IMR-90 (cell line): ENCODE results near the gene MNT. TPM values are rescaled to one million over a fixed set of nuclear protein-coding genes. Genes with fewer than 3 reads are reported as not detected.

Source experiments
- ATAC-seq: fragments of 200-7000 bp; cut with Tn5 transposase; 2 replicates; pipeline ENCODE4 v1.9.1; 2020; ENCODE audit warnings: low read depth, mild to moderate bottlenecking, moderate library complexity
- BruUV-seq: library from RNA; stranded (reverse); fragments of 400-500 nt; replicated peaks from 2 replicates; lab custom pipeline; 2021; lab: Mats Ljungman, UMichigan
- CTCF ChIA-PET: fragments of 300-600 bp; formaldehyde crosslinking; extraction: SDS; loops from one replicate; lab custom pipeline; 2021; ENCODE audit warnings: antibody characterized with exemption; lab: Yijun Ruan, JAX
- POLR2A ChIA-PET: fragments of 300-600 bp; sonication (Branson Sonifier 250); formaldehyde crosslinking; loops from one replicate; lab custom pipeline; 2022; ENCODE audit warnings: antibody characterized with exemption; ENCODE audit not compliant: unreplicated experiment; lab: Charles Lee
- DNase-seq: peaks from one replicate; pipeline ENCODE4 v3.0.0; 2013
- H2AFZ ChIP-seq: replicated peaks from 2 replicates; pipeline ENCODE3; 2013; ENCODE audit warnings: low read length, mild to moderate bottlenecking; ENCODE audit not compliant: poor library complexity
- H2AK5ac ChIP-seq: 2 replicates; pipeline ENCODE4 v1.6.1; 2013; ENCODE audit warnings: low read depth, low read length, inconsistent platforms
- H2AK9ac ChIP-seq: replicated peaks from 2 replicates; pipeline ENCODE3; 2013; ENCODE audit warnings: mild to moderate bottlenecking, low read depth, low read length, moderate library complexity; ENCODE audit not compliant: poor library complexity
- H2BK120ac ChIP-seq: 2 replicates; pipeline ENCODE4 v1.6.1; 2013; ENCODE audit warnings: low read depth, low read length, inconsistent platforms
- H2BK15ac ChIP-seq: 3 replicates; pipeline ENCODE4 v1.6.1; 2013; ENCODE audit warnings: low read depth, low read length, inconsistent platforms
- H2BK20ac ChIP-seq: 2 replicates; pipeline ENCODE4 v1.6.1; 2013; ENCODE audit warnings: low read depth, mild to moderate bottlenecking, inconsistent platforms, low read length, moderate library complexity
- H2BK5ac ChIP-seq: 2 replicates; pipeline ENCODE4 v1.6.1; 2013; ENCODE audit warnings: mild to moderate bottlenecking, low read depth, low read length, inconsistent platforms; ENCODE audit not compliant: poor library complexity, severe bottlenecking
- H3K14ac ChIP-seq: replicated peaks from 2 replicates; pipeline ENCODE4 v1.6.1; 2013; ENCODE audit warnings: low read depth, low read length, inconsistent platforms
- H3K18ac ChIP-seq: 2 replicates; pipeline ENCODE4 v1.6.1; 2013; ENCODE audit warnings: low read depth, low read length, control low read depth
- H3K23ac ChIP-seq: 2 replicates; pipeline ENCODE4 v1.6.1; 2013; ENCODE audit warnings: low read depth, low read length, inconsistent platforms
- H3K27ac ChIP-seq: 2 replicates; pipeline ENCODE4 v1.5.1; 2013; ENCODE audit warnings: mild to moderate bottlenecking, control low read depth, low read length; ENCODE audit not compliant: insufficient read depth
- H3K27me3 ChIP-seq: 2 replicates; pipeline ENCODE4 v1.6.1; 2013; ENCODE audit warnings: low read length; ENCODE audit not compliant: control insufficient read depth, insufficient read depth
- H3K36me3 ChIP-seq: 2 replicates; pipeline ENCODE4 v1.6.1; 2013; ENCODE audit warnings: low read length, mixed read lengths; ENCODE audit not compliant: control insufficient read depth, insufficient read depth
- H3K4ac ChIP-seq: 2 replicates; pipeline ENCODE4 v1.6.1; 2013; ENCODE audit warnings: low read depth, low read length, inconsistent platforms
- H3K4me1 ChIP-seq: 2 replicates; pipeline ENCODE4 v1.6.1; 2013; ENCODE audit warnings: low read length, mixed read lengths; ENCODE audit not compliant: control insufficient read depth, insufficient read depth
- H3K4me2 ChIP-seq: 2 replicates; pipeline ENCODE4 v1.6.1; 2013; ENCODE audit warnings: low read depth, mild to moderate bottlenecking, control low read depth, low read length, moderate library complexity
- H3K4me3 ChIP-seq: 2 replicates; pipeline ENCODE4 v1.5.1; 2013; ENCODE audit warnings: low read depth, mild to moderate bottlenecking, control low read depth, low read length, moderate library complexity; ENCODE audit not compliant: insufficient read depth
- H3K56ac ChIP-seq: 2 replicates; pipeline ENCODE4 v1.6.1; 2013; ENCODE audit warnings: low read length, inconsistent platforms; ENCODE audit not compliant: insufficient read depth; ENCODE audit errors: extremely low read depth
- H3K79me1 ChIP-seq, 2 experiments: 2 replicates each; pipeline ENCODE4 v1.6.1; 2013; ENCODE audit warnings: low read length in 2 of 2, inconsistent platforms in 1 of 2, low read depth in 1 of 2
- H3K9ac ChIP-seq: 2 replicates; pipeline ENCODE4 v1.6.1; 2013; ENCODE audit warnings: low read depth, low read length, control low read depth
- H3K9me1 ChIP-seq: 2 replicates; pipeline ENCODE4 v1.6.1; 2013; ENCODE audit warnings: low read length, inconsistent platforms; ENCODE audit not compliant: insufficient read depth
- H3K9me3 ChIP-seq: 2 replicates; pipeline ENCODE4 v1.6.1; 2013; ENCODE audit warnings: low read length; ENCODE audit not compliant: control insufficient read depth, insufficient read depth
- H4K20me1 ChIP-seq: 2 replicates; pipeline ENCODE4 v1.6.1; 2013; ENCODE audit warnings: low read length, inconsistent platforms; ENCODE audit not compliant: insufficient read depth
- H4K5ac ChIP-seq: 2 replicates; pipeline ENCODE4 v1.6.1; 2013; ENCODE audit warnings: mild to moderate bottlenecking, low read depth, low read length, control low read depth
- H4K8ac ChIP-seq, 2 experiments: 2 replicates each; pipeline ENCODE4 v1.6.1; 2013; ENCODE audit warnings: low read depth in 2 of 2, low read length in 2 of 2, control low read depth in 1 of 2, inconsistent platforms in 1 of 2
- H4K91ac ChIP-seq: 2 replicates; pipeline ENCODE4 v1.6.1; 2013; ENCODE audit warnings: low read depth, low read length, inconsistent platforms; ENCODE audit not compliant: insufficient read depth
- BHLHE40 ChIP-seq: fragments of 150-350 bp; IDR thresholded peaks from 2 replicates; pipeline ENCODE4 v1.6.1; 2016; ENCODE audit warnings: mild to moderate bottlenecking, low read depth, low read length
- CEBPB ChIP-seq: IDR thresholded peaks from 2 replicates; pipeline ENCODE4 v1.6.1; 2012; ENCODE audit warnings: low read depth, low read length, improper control_type of control experiment
- CHD1 ChIP-seq: IDR thresholded peaks from 2 replicates; pipeline ENCODE4 v1.6.1; 2012; ENCODE audit warnings: low read depth, low read length, improper control_type of control experiment
- FOS ChIP-seq: fragments of 150-350 bp; IDR thresholded peaks from 2 replicates; pipeline ENCODE4 v1.6.1; 2016; ENCODE audit warnings: low read depth, low read length
- MAFK ChIP-seq: IDR thresholded peaks from 2 replicates; pipeline ENCODE4 v1.6.1; 2012; ENCODE audit warnings: low read depth, low read length, improper control_type of control experiment
- MAZ ChIP-seq: IDR thresholded peaks from 2 replicates; pipeline ENCODE4 v1.6.1; 2012; ENCODE audit warnings: low read depth, mild to moderate bottlenecking, low read length, improper control_type of control experiment, moderate library complexity, borderline replicate concordance
- MXI1 ChIP-seq: IDR thresholded peaks from 2 replicates; pipeline ENCODE4 v1.6.1; 2012; ENCODE audit warnings: low read depth, mild to moderate bottlenecking, low read length, moderate library complexity, borderline replicate concordance
- NFE2L2 ChIP-seq: fragments of 150-350 bp; IDR thresholded peaks from 2 replicates; pipeline ENCODE4 v1.6.1; 2016; ENCODE audit warnings: low read depth, mild to moderate bottlenecking, low read length
- POLR2A ChIP-seq: IDR thresholded peaks from 2 replicates; pipeline ENCODE4 v1.6.1; 2012; ENCODE audit warnings: mild to moderate bottlenecking, low read depth, low read length
- RAD21 ChIP-seq: IDR thresholded peaks from 2 replicates; pipeline ENCODE4 v1.6.1; 2012; ENCODE audit warnings: low read length, improper control_type of control experiment
- RCOR1 ChIP-seq: IDR thresholded peaks from 2 replicates; pipeline ENCODE4 v1.6.1; 2012; ENCODE audit warnings: mild to moderate bottlenecking, low read length, improper control_type of control experiment; ENCODE audit not compliant: insufficient replicate concordance
- RFX5 ChIP-seq: IDR thresholded peaks from 2 replicates; pipeline ENCODE4 v1.8.0; 2012; ENCODE audit warnings: low read depth, mild to moderate bottlenecking, low read length, moderate library complexity
- SMC3 ChIP-seq: fragments of 150-350 bp; IDR thresholded peaks from 2 replicates; pipeline ENCODE4 v1.6.1; 2016; ENCODE audit warnings: low read depth, mild to moderate bottlenecking, antibody characterized with exemption, low read length, moderate library complexity
- USF2 ChIP-seq: fragments of 150-350 bp; IDR thresholded peaks from 2 replicates; pipeline ENCODE4 v1.6.1; 2017; ENCODE audit warnings: mild to moderate bottlenecking, antibody characterized with exemption, low read length, low read depth
- WGBS, 2 experiments: methylation state at CpG; one replicate each; pipeline versions ENCODE4 v1.1.5 to v1.1.7; 2013; ENCODE audit warnings: missing lambda C conversion rate in 2 of 2; ENCODE audit not compliant: insufficient read length in 1 of 2; ENCODE audit errors: extremely low coverage in 2 of 2; 5-methylcytosine and 5-hydroxymethylcytosine counted together
- dilution Hi-C: fragments of 300-500 bp; cut with HindIII; formaldehyde crosslinking; loops from one replicate; pipeline ENCODE4 v1.14.3; 2018; ENCODE audit warnings: low sequenced_read_pairs; ENCODE audit not compliant: unreplicated experiment
- in situ Hi-C: fragments of 300-500 bp; cut with MboI; formaldehyde crosslinking; loops from 3 replicates; pipeline ENCODE4 v1.14.3; 2019; ENCODE audit warnings: low sequenced_read_pairs, inconsistent platforms, mixed read lengths
- intact Hi-C: fragments of 100-400 bp; cut with micrococcal nuclease; formaldehyde crosslinking; loops from 2 replicates; pipeline ENCODE4 v1.10.0; 2022
- polyA plus RNA-seq, 3 experiments: library from polyadenylated mRNA; depleted of rRNA; stranded (reverse); fragments of >200 nt; gene quantifications; 2 replicates each; pipeline ENCODE4 v1.2.3, GENCODE V29; 2012; ENCODE audit warnings: low replicate concordance in 1 of 3
- total RNA-seq: library from RNA; depleted of rRNA; stranded (reverse); fragments of >200 nt; gene quantifications from 2 replicates; pipeline ENCODE4 v1.2.3, GENCODE V29; 2012
- TF ChIP-seq, protein P1 (sequence below): conservative IDR thresholded peaks from 2 replicates; pipeline ENCODE4 v1.5.1; 2012; ENCODE audit warnings: mild to moderate bottlenecking, low read depth, low read length, improper control_type of control experiment
- TF ChIP-seq, protein P2 (sequence below): fragments of 150-350 bp; IDR thresholded peaks from 2 replicates; pipeline ENCODE4 v1.6.1; 2016; ENCODE audit warnings: low read depth, mild to moderate bottlenecking, low read length, moderate library complexity, borderline replicate concordance

Gene MNT
- total and polyA plus RNA-seq, 2 of the 4 experiments (the other 2 are of a cell fraction) = 1.4 to 8.3 TPM

DNA sequence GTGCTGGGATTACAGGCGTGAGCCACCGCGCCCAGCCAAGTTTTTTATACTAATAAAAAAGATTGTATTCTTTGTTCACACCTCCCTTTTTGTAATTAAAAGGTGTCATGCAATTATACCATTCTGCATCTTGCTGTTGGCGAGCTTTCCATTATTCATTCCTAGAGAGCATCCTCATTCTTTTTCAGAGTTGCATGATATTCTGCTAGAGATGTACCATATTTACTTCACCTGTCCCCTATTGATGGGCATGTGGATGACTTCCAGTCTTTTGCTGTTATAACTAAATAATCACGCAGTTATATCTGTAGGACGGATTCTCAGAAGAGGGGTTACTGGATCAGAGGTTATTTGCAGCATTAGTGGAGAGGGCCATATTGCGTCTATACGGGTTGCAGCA is 46.5 kb downstream of the MNT start:
- H3K9ac ChIP-seq = no peak overlapping the region
- no peak overlapping the region for H3K4me2 ChIP-seq
- H3K27ac ChIP-seq = no peak overlapping the region
- H2BK20ac ChIP-seq = no peak overlapping the region
- ChIA-PET CTCF (interaction anchor here (0.6 kb wide), 1 partner anchor 96 kb away, joined by 6 read pairs; no protein-coding TSS in a partner anchor), POLR2A (no interaction called here)
- no peak overlapping the region for H2AK9ac ChIP-seq
- H3K14ac ChIP-seq = no peak overlapping the region
- H3K4me3 ChIP-seq = no peak overlapping the region
- no peak overlapping the region for H3K4ac ChIP-seq
- no TSS peak for BruUV-seq
- no peak overlapping the region for H4K8ac ChIP-seq
- H2BK120ac ChIP-seq = no peak overlapping the region
- no peak overlapping the region for H4K5ac ChIP-seq
- TF ChIP-seq RFX5 (no peak), POLR2A (no peak), BHLHE40 (no peak), MAZ (no peak), USF2 (no peak), RAD21 (no peak), CHD1 (no peak), RCOR1 (no peak), SMC3 (no peak), MAFK (no peak), CEBPB (no peak), FOS (no peak), NFE2L2 (no peak), MXI1 (no peak)
- TF ChIP-seq, protein P1, sequence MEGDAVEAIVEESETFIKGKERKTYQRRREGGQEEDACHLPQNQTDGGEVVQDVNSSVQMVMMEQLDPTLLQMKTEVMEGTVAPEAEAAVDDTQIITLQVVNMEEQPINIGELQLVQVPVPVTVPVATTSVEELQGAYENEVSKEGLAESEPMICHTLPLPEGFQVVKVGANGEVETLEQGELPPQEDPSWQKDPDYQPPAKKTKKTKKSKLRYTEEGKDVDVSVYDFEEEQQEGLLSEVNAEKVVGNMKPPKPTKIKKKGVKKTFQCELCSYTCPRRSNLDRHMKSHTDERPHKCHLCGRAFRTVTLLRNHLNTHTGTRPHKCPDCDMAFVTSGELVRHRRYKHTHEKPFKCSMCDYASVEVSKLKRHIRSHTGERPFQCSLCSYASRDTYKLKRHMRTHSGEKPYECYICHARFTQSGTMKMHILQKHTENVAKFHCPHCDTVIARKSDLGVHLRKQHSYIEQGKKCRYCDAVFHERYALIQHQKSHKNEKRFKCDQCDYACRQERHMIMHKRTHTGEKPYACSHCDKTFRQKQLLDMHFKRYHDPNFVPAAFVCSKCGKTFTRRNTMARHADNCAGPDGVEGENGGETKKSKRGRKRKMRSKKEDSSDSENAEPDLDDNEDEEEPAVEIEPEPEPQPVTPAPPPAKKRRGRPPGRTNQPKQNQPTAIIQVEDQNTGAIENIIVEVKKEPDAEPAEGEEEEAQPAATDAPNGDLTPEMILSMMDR = no peak
- TF ChIP-seq, protein P2, sequence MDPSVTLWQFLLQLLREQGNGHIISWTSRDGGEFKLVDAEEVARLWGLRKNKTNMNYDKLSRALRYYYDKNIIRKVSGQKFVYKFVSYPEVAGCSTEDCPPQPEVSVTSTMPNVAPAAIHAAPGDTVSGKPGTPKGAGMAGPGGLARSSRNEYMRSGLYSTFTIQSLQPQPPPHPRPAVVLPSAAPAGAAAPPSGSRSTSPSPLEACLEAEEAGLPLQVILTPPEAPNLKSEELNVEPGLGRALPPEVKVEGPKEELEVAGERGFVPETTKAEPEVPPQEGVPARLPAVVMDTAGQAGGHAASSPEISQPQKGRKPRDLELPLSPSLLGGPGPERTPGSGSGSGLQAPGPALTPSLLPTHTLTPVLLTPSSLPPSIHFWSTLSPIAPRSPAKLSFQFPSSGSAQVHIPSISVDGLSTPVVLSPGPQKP = no peak
- no peak for DNase-seq
- H2BK5ac ChIP-seq = no peak overlapping the region
- peaks cover 17% of the 10 kb centered on the region for H3K9me1 ChIP-seq
- no peak overlapping the region for H4K91ac ChIP-seq
- intact Hi-C loops (loop anchor here (5.0 kb wide), 1 partner anchor 302 kb away; no protein-coding TSS in a partner anchor), in situ Hi-C loops (no loop called here), dilution Hi-C loops (no loop called here)
- H3K36me3 ChIP-seq = peaks cover 4% of the 10 kb centered on the region; the same call in 1 of the 2 replicates
- no peak overlapping the region for H3K18ac ChIP-seq
- no CpG with 5 or more reads among the region's 8 CpGs for WGBS, 2 experiments
- no peaks in the 10 kb centered on the region for H3K27me3 ChIP-seq
- ATAC-seq = no peak
- no peak overlapping the region for H3K56ac ChIP-seq
- H2BK15ac ChIP-seq = no peak overlapping the region
- H3K4me1 ChIP-seq = peaks cover 4% of the 10 kb centered on the region; the same call in 1 of the 2 replicates
- no peaks in the 10 kb centered on the region for H3K9me3 ChIP-seq
- peaks cover 29% of the 10 kb centered on the region for H4K20me1 ChIP-seq
- H2AFZ ChIP-seq = no peak overlapping the region
- H3K23ac ChIP-seq = no peak overlapping the region
- H3K79me1 ChIP-seq = peaks cover 5 to 31% of the 10 kb centered on the region in 2 experiments; a peak in 2 of 4 replicates
- no peak overlapping the region for H2AK5ac ChIP-seq
